NCI-H146 (cell line): ENCODE results near the gene DMXL1.

ENCODE experiments used
- DNase-seq: peaks from one replicate; lab custom pipeline; 2025; lab: John Stamatoyannopoulos, UW

Gene DMXL1

DNA sequence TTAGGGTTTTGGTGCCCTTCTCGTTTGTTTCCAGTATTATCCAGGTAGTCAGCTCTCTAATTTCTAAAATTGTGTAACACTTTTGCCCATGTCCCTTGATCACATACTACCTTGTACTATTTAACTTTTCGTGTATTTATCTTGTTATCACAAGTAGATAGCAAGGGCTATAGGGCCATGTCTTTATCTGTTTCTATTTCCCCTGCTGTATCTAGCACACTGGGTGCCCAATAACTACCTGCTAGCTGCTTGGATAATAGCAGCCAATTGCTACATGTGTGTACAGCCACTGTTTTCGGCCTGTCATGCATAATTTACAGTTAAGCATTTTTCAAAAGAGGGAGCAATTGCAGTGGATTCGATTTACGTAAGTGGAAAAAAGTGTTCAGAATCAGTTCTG, 220.2 kb downstream of the DMXL1 start:
- peak; percentile 80 for DNase-seq

DNA sequence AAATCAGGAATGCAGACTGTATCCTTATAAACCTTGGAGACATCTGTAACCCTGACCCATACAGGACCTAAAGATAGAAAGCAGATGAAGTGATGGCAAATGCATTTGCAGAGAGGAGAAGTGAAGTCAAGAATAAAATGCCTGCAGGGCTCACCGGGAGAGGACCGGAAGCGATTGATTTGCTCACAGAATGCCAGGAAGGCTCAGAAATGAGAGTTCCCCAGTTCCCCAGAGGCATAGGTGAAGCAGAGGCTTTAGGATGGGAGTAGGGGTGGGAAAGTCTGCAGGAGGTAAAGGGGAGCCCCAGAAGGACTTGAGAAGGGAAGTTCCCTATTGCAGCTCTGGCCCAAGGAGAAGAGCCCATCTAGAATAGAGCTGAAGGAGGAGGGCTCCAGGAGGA, 221.0 kb downstream of the DMXL1 start:
- no peak for DNase-seq

DNA sequence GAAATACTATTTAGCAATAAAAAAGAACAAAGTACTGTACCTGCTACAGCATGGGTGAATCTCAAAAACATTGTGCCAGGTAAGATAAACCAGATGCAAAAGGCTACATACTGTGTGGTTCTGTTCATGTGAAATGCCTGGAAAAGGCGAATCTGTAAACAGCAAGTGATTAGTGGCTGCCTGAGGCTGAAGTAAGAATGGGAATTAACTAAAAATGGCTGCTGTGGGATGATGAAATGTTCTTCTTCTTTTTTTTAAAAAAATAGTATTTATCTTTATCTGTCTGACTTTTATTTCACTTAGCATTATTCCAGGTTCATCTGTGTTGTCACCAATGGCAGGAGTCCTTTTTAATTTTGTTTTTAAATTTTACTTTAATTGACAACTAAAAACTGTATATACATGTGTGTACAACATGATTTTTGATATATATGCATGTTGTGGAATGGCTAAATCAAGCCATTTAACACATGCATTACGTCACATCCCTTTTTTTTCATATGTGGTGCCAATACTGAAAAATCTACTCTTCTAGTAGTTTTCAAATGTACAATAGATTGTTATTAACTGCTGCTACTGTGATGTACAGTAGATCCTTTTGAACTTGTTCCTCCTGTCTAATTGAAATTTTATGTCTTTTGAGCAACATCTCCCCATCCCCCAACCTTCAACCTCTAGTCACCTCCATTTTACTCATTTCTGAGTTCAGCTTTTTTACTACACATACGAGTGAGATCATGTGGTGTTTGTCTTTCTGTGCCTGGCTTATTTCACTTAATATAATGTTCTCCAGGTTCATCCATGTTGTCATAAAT, 222.0 kb downstream of the DMXL1 start:
- DNase-seq: no peak

DNA sequence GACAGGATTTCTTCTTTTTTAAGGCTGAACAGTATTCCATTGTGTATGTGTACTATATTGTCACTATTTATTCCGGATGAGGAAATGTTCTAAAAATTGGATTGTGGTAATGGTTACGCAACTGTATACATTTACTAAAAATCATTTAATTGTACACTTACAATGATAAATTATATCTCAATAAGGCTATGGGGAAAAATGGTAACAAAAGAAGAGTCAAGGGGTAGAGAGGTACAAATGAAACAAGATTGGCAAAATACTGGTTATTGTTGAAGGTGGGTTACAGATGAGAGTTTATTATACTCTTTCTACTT, 222.6 kb downstream of the DMXL1 start:
- DNase-seq: no peak
